ENCODE data around the gene AEN.
"Not testable (repeated sequence)": the region's sequence is repeated elsewhere in the genome, so short reads cannot be mapped to it uniquely, and the experiment has no call there.

GRCh38 chr15:88642514-88642913 lies 21.4 kb downstream of the AEN start:
- not testable (repeated sequence) for TF ChIP-seq CTCF (IDR thresholded peaks at IDR 0.05; ENCODE audit: low read depth, low read length); MYC (IDR thresholded peaks at IDR 0.05; ENCODE audit: low read depth, low read length); POLR2A (IDR thresholded peaks at IDR 0.05; ENCODE audit: extremely low read depth, insufficient read length)
